GM23338 (cell line): Measurements from ENCODE around the gene S100A7. TPM values are rescaled to one million over a fixed set of nuclear protein-coding genes. Genes with fewer than 3 reads are reported as not detected.

Experiments
- ATAC-seq: fragments of 200-7000 bp; cut with Tn5 transposase; 3 replicates; pipeline ENCODE4 v1.9.1; 2020
- DNase-seq: peaks from one replicate; pipeline ENCODE4 v3.0.0-alpha.2; 2015; ENCODE audit warnings: low spot score
- H2AFZ ChIP-seq: fragments of 200-600 bp; sonication (generic); 2 replicates; pipeline ENCODE4 v1.8.0; 2016; ENCODE audit warnings: antibody characterized with exemption, mild to moderate bottlenecking, moderate library complexity
- H3F3A ChIP-seq: fragments of 200-600 bp; sonication (generic); replicated peaks from 2 replicates; pipeline ENCODE4 v1.8.0; 2017; ENCODE audit warnings: antibody characterized with exemption, mixed run types, low read depth
- H3K27ac ChIP-seq: fragments of 200-600 bp; sonication (generic); 2 replicates; pipeline ENCODE4 v1.6.1; 2016; ENCODE audit warnings: low read depth
- H3K27me3 ChIP-seq: fragments of 200-600 bp; sonication (generic); 2 replicates; pipeline ENCODE4 v1.8.0; 2016; ENCODE audit warnings: mild to moderate bottlenecking, mixed run types, moderate library complexity; ENCODE audit not compliant: insufficient read depth
- H3K36me3 ChIP-seq: fragments of 200-600 bp; sonication (generic); 2 replicates; pipeline ENCODE4 v1.8.0; 2016; ENCODE audit warnings: mild to moderate bottlenecking; ENCODE audit not compliant: insufficient read depth
- H3K4me1 ChIP-seq: fragments of 200-600 bp; sonication (generic); 2 replicates; pipeline ENCODE4 v1.8.0; 2016; ENCODE audit warnings: mild to moderate bottlenecking, moderate library complexity; ENCODE audit not compliant: insufficient read depth
- H3K4me2 ChIP-seq: fragments of 200-600 bp; sonication (generic); 2 replicates; pipeline ENCODE4 v1.7.1; 2017; ENCODE audit warnings: mixed run types
- H3K4me3 ChIP-seq: fragments of 200-600 bp; sonication (generic); 2 replicates; pipeline ENCODE4 v1.6.1; 2016; ENCODE audit warnings: mixed run types
- H3K79me2 ChIP-seq: fragments of 200-600 bp; sonication (generic); replicated peaks from 2 replicates; pipeline ENCODE4 v1.8.0; 2017; ENCODE audit warnings: mild to moderate bottlenecking; ENCODE audit not compliant: insufficient read depth
- H3K9me2 ChIP-seq: fragments of 200-600 bp; sonication (generic); 2 replicates; pipeline ENCODE4 v1.8.0; 2017; ENCODE audit not compliant: insufficient read depth
- H4K20me1 ChIP-seq: fragments of 200-600 bp; sonication (generic); replicated peaks from 2 replicates; pipeline ENCODE4 v1.8.0; 2017; ENCODE audit warnings: mild to moderate bottlenecking; ENCODE audit not compliant: insufficient read depth
- H3K27ac Mint-ChIP-seq: 2 replicates; pipeline ENCODE4 v1.8.0; 2020; ENCODE audit warnings: inconsistent platforms, mild to moderate bottlenecking, moderate library complexity, mixed read lengths
- H3K27me3 Mint-ChIP-seq: 3 replicates; pipeline ENCODE4 v1.8.0; 2022; ENCODE audit warnings: low read depth, mild to moderate bottlenecking, moderate library complexity, mixed read lengths, inconsistent platforms; ENCODE audit not compliant: insufficient read depth, poor library complexity
- H3K36me3 Mint-ChIP-seq: 3 replicates; pipeline ENCODE4 v1.8.0; 2021; ENCODE audit warnings: low read depth, mild to moderate bottlenecking, inconsistent platforms, moderate library complexity, mixed read lengths
- H3K4me1 Mint-ChIP-seq: 3 replicates; pipeline ENCODE4 v1.8.0; 2020; ENCODE audit warnings: mild to moderate bottlenecking, inconsistent platforms, mixed read lengths
- H3K4me3 Mint-ChIP-seq: 3 replicates; pipeline ENCODE4 v1.8.0; 2021; ENCODE audit warnings: moderate library complexity, mild to moderate bottlenecking, inconsistent platforms, mixed read lengths
- H3K9me3 Mint-ChIP-seq: 3 replicates; pipeline ENCODE4 v1.8.0; 2020; ENCODE audit warnings: moderate library complexity, mild to moderate bottlenecking, inconsistent platforms, mixed read lengths
- CREB1 ChIP-seq: fragments of 250-450 bp; sonication (Bioruptor Pico); IDR thresholded peaks from 2 replicates; pipeline ENCODE4 v1.5.0; 2020; ENCODE audit warnings: low read depth, mild to moderate bottlenecking, moderate library complexity
- EZH2 ChIP-seq: fragments of 200-600 bp; sonication (generic); IDR thresholded peaks from one replicate; pipeline ENCODE4 v1.8.0; 2017; ENCODE audit warnings: antibody characterized with exemption, mild to moderate bottlenecking, low read depth; ENCODE audit not compliant: unreplicated experiment
- EZH2phosphoT487 ChIP-seq: fragments of 200-600 bp; sonication (generic); IDR thresholded peaks from one replicate; pipeline ENCODE4 v1.8.1; 2018; ENCODE audit warnings: antibody characterized with exemption; ENCODE audit not compliant: unreplicated experiment
- JUNB ChIP-seq: IDR thresholded peaks from one replicate; pipeline ENCODE4 v1.6.1; 2016; ENCODE audit warnings: antibody characterized with exemption; ENCODE audit not compliant: unreplicated experiment
- NANOG ChIP-seq: IDR thresholded peaks from 2 replicates; pipeline ENCODE4 v1.6.1; 2016; ENCODE audit warnings: antibody characterized with exemption, borderline replicate concordance
- POLR2AphosphoS5 ChIP-seq: IDR thresholded peaks from 2 replicates; pipeline ENCODE4 v1.6.1; 2016; ENCODE audit warnings: antibody characterized with exemption, low read depth
- STAT1 ChIP-seq: IDR thresholded peaks from one replicate; pipeline ENCODE4 v1.6.1; 2016; ENCODE audit warnings: antibody characterized with exemption; ENCODE audit not compliant: unreplicated experiment
- ZNF114 ChIP-seq: fragments of 250-450 bp; sonication (Bioruptor Pico); IDR thresholded peaks from 2 replicates; pipeline ENCODE4 v1.5.0; 2020; ENCODE audit warnings: mild to moderate bottlenecking, moderate library complexity
- ZNF331 ChIP-seq: fragments of 250-450 bp; sonication (Bioruptor Pico); IDR thresholded peaks from 2 replicates; pipeline ENCODE4 v1.5.0; 2020; ENCODE audit warnings: low read depth, mild to moderate bottlenecking, moderate library complexity
- polyA plus RNA-seq: library from polyadenylated mRNA; unstranded; fragments of >200 nt; fragmentation: Nextera tagmentation; extraction: Ambion mirVana; gene quantifications from 2 replicates; pipeline ENCODE4 v1.2.1, GENCODE V29; 2016
- total RNA-seq: library from RNA; depleted of rRNA; stranded (reverse); fragments of >200 nt; shearing (Covaris generic); gene quantifications from 2 replicates; pipeline ENCODE4 v1.2.3, GENCODE V29; 2014
- TF ChIP-seq, protein P1 (sequence below): IDR thresholded peaks from one replicate; pipeline ENCODE4 v1.6.1; 2018; ENCODE audit warnings: antibody characterized with exemption; ENCODE audit not compliant: unreplicated experiment
- TF ChIP-seq, protein P2 (sequence below): fragments of 250-450 bp; sonication (Bioruptor Pico); IDR thresholded peaks from 2 replicates; pipeline ENCODE4 v1.5.0; 2020; ENCODE audit warnings: mild to moderate bottlenecking, moderate library complexity
- TF ChIP-seq, protein P3 (sequence below): IDR thresholded peaks from 2 replicates; pipeline ENCODE4 v1.6.1; 2016; ENCODE audit warnings: antibody characterized with exemption

Gene S100A7
- total and polyA plus RNA-seq, 2 experiments from 2014 or later = not detected

DNA sequence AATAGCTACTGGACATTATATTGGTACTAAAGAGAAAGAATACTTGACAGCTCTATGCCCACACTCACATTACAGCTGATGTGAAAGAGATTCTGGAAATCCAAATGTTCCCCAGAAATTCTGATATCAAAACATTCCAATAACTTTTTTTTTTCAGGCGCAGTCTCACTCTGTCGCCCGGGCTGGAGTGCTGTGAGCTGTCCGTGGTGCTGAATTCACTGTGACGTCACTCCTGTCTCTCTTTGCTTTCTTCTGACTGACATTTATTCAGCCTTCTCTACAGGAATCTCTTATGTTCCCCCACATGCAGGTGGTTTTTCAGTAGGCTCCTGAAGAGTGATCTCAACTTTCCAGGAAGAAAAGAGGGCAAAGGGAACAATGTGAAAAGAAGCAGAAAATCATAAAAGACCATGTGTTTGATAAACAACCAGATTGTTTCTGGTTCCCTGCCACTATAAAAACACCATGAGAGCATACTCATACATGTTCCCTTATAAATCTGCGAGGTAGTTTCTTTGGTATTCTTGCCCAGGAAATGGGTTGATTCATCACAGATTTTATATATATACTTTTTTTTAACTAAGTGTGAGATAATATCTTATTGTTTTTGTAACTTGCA is 37.9 kb downstream of the S100A7 start:
- TF ChIP-seq, protein P1, sequence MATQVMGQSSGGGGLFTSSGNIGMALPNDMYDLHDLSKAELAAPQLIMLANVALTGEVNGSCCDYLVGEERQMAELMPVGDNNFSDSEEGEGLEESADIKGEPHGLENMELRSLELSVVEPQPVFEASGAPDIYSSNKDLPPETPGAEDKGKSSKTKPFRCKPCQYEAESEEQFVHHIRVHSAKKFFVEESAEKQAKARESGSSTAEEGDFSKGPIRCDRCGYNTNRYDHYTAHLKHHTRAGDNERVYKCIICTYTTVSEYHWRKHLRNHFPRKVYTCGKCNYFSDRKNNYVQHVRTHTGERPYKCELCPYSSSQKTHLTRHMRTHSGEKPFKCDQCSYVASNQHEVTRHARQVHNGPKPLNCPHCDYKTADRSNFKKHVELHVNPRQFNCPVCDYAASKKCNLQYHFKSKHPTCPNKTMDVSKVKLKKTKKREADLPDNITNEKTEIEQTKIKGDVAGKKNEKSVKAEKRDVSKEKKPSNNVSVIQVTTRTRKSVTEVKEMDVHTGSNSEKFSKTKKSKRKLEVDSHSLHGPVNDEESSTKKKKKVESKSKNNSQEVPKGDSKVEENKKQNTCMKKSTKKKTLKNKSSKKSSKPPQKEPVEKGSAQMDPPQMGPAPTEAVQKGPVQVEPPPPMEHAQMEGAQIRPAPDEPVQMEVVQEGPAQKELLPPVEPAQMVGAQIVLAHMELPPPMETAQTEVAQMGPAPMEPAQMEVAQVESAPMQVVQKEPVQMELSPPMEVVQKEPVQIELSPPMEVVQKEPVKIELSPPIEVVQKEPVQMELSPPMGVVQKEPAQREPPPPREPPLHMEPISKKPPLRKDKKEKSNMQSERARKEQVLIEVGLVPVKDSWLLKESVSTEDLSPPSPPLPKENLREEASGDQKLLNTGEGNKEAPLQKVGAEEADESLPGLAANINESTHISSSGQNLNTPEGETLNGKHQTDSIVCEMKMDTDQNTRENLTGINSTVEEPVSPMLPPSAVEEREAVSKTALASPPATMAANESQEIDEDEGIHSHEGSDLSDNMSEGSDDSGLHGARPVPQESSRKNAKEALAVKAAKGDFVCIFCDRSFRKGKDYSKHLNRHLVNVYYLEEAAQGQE = peak; percentile 96
- TF ChIP-seq CREB1 (CRISPR knock-in tag) (peak; percentile 97), EZH2 (no peak), JUNB (no peak)
- no peaks in the 10 kb centered on the region for H3K4me1 ChIP-seq
- ATAC-seq (peak; percentile 71), DNase-seq (peak; percentile 82)
- no peaks in the 10 kb centered on the region for H4K20me1 ChIP-seq
- no peaks in the 10 kb centered on the region for H3K36me3 ChIP-seq
- H3K4me1 Mint-ChIP-seq = no peaks in the 10 kb centered on the region; the same call in 2 of the 3 replicates
- H3K27ac Mint-ChIP-seq = no peak overlapping the region
- no peaks in the 10 kb centered on the region for H3K79me2 ChIP-seq
- no peaks in the 10 kb centered on the region; the same call in 2 of the 3 replicates for H3K36me3 Mint-ChIP-seq
- H3K27me3 Mint-ChIP-seq = peaks cover 3% of the 10 kb centered on the region
- H3K4me2 ChIP-seq = no peak overlapping the region
- no peaks in the 10 kb centered on the region for H3K9me2 ChIP-seq
- H2AFZ ChIP-seq = no peak overlapping the region
- H3K27ac ChIP-seq = no peak overlapping the region
- no peaks in the 10 kb centered on the region for H3K27me3 ChIP-seq
- H3K9me3 Mint-ChIP-seq = peaks cover 3% of the 10 kb centered on the region; the same call in 1 of the 3 replicates
- H3K4me3 ChIP-seq = no peak overlapping the region
- H3K4me3 Mint-ChIP-seq = no peak overlapping the region
- no peaks in the 10 kb centered on the region for H3F3A ChIP-seq

DNA sequence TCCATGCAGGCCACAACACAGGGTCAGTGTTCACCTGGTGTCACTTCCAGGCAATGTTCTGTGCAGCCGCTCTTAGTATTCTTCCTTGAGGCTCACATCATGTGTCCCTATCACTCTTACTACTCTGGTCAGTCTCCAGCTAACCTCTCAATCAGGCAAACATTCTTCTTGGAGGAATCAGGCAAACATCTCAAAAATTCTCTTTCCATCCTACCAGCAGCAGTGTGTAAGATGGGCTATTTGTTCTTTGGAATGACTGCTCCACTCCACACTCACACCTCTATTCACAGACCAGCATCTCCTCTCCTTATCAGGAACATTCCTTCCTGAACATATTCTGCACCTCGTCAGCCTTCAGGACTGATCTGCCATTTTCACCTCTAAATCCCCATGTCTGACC is 40.1 kb downstream of the S100A7 start:
- DNase-seq (no peak), ATAC-seq (no peak)
- Histone ChIP-seq H3F3A (no peaks in the 10 kb centered on the region), H3K4me1 (no peaks in the 10 kb centered on the region), H4K20me1 (no peaks in the 10 kb centered on the region), H3K36me3 (no peaks in the 10 kb centered on the region), H3K27me3 (no peaks in the 10 kb centered on the region), H3K79me2 (no peaks in the 10 kb centered on the region), H2AFZ (no peak overlapping the region), H3K9me2 (no peaks in the 10 kb centered on the region), H3K4me2 (no peak overlapping the region), H3K4me3 (no peak overlapping the region), H3K27ac (no peak overlapping the region)
- no peaks in the 10 kb centered on the region; the same call in 2 of the 3 replicates for H3K4me1 Mint-ChIP-seq
- H3K27me3 Mint-ChIP-seq = peaks cover 4% of the 10 kb centered on the region
- H3K4me3 Mint-ChIP-seq = no peak overlapping the region
- no peaks in the 10 kb centered on the region; the same call in 2 of the 3 replicates for H3K36me3 Mint-ChIP-seq
- no peak overlapping the region for H3K27ac Mint-ChIP-seq
- 0 out of 3 replicates have a peak, but pooled peaks cover 3% of the 10 kb centered on the region for H3K9me3 Mint-ChIP-seq
- TF ChIP-seq JUNB (no peak), ZNF331 (CRISPR knock-in tag) (no peak), NANOG (no peak), STAT1 (no peak), POLR2AphosphoS5 (no peak), EZH2phosphoT487 (no peak), ZNF114 (CRISPR knock-in tag) (no peak)
- TF ChIP-seq, protein P2, sequence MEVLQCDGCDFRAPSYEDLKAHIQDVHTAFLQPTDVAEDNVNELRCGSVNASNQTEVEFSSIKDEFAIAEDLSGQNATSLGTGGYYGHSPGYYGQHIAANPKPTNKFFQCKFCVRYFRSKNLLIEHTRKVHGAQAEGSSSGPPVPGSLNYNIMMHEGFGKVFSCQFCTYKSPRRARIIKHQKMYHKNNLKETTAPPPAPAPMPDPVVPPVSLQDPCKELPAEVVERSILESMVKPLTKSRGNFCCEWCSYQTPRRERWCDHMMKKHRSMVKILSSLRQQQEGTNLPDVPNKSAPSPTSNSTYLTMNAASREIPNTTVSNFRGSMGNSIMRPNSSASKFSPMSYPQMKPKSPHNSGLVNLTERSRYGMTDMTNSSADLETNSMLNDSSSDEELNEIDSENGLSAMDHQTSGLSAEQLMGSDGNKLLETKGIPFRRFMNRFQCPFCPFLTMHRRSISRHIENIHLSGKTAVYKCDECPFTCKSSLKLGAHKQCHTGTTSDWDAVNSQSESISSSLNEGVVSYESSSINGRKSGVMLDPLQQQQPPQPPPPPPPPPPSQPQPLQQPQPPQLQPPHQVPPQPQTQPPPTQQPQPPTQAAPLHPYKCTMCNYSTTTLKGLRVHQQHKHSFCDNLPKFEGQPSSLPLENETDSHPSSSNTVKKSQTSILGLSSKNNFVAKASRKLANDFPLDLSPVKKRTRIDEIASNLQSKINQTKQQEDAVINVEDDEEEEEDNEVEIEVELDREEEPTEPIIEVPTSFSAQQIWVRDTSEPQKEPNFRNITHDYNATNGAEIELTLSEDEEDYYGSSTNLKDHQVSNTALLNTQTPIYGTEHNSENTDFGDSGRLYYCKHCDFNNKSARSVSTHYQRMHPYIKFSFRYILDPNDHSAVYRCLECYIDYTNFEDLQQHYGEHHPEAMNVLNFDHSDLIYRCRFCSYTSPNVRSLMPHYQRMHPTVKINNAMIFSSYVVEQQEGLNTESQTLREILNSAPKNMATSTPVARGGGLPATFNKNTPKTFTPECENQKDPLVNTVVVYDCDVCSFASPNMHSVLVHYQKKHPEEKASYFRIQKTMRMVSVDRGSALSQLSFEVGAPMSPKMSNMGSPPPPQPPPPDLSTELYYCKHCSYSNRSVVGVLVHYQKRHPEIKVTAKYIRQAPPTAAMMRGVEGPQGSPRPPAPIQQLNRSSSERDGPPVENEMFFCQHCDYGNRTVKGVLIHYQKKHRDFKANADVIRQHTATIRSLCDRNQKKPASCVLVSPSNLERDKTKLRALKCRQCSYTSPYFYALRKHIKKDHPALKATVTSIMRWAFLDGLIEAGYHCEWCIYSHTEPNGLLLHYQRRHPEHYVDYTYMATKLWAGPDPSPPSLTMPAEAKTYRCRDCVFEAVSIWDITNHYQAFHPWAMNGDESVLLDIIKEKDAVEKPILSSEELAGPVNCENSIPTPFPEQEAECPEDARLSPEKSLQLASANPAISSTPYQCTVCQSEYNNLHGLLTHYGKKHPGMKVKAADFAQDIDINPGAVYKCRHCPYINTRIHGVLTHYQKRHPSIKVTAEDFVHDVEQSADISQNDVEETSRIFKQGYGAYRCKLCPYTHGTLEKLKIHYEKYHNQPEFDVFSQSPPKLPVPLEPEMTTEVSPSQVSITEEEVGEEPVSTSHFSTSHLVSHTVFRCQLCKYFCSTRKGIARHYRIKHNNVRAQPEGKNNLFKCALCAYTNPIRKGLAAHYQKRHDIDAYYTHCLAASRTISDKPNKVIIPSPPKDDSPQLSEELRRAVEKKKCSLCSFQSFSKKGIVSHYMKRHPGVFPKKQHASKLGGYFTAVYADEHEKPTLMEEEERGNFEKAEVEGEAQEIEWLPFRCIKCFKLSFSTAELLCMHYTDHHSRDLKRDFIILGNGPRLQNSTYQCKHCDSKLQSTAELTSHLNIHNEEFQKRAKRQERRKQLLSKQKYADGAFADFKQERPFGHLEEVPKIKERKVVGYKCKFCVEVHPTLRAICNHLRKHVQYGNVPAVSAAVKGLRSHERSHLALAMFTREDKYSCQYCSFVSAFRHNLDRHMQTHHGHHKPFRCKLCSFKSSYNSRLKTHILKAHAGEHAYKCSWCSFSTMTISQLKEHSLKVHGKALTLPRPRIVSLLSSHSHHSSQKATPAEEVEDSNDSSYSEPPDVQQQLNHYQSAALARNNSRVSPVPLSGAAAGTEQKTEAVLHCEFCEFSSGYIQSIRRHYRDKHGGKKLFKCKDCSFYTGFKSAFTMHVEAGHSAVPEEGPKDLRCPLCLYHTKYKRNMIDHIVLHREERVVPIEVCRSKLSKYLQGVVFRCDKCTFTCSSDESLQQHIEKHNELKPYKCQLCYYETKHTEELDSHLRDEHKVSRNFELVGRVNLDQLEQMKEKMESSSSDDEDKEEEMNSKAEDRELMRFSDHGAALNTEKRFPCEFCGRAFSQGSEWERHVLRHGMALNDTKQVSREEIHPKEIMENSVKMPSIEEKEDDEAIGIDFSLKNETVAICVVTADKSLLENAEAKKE (CRISPR knock-in tag) = no peak
- TF ChIP-seq, protein P3, sequence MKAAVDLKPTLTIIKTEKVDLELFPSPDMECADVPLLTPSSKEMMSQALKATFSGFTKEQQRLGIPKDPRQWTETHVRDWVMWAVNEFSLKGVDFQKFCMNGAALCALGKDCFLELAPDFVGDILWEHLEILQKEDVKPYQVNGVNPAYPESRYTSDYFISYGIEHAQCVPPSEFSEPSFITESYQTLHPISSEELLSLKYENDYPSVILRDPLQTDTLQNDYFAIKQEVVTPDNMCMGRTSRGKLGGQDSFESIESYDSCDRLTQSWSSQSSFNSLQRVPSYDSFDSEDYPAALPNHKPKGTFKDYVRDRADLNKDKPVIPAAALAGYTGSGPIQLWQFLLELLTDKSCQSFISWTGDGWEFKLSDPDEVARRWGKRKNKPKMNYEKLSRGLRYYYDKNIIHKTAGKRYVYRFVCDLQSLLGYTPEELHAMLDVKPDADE = no peak
